ENCODE data around the gene CLDN9.

CLDN9 gene

DNA sequence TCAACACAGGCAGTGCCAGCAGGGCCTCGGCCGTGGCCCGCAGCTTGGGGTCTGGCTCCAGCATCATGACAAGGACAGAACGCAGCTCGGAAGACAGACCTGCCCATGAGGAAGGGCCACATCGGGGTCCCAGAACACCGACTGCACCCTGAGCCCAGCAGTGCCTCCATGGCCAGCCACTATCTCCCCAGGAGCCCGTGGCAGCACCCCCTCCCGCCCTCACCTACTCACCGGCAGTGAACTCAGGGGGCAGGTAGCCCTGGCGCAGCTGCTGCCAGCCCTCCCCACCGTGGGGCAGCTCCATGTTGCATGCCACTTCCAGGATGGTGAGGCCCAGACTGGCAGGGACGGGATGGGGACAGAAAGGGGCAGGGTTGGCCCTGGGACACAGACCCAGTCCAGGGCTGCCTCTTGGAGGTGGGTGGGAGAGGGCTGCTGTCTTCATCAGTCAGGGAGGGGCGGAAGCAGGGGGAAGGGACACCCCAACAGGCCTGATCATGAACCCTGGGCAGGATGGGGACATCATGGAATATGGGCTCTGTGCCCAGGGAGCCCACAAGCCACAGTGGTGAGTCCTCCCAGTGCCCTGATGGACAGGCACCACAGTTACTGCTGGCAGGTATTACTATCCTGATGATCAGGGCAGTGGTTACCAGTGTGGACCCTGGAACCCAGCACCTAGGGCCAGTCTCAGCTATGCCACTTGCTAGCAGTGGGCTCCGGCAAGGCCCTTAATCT, 38.2 kb upstream of the CLDN9 start:
- no peak for DNase-seq (ENCODE audit: low read depth)

DNA sequence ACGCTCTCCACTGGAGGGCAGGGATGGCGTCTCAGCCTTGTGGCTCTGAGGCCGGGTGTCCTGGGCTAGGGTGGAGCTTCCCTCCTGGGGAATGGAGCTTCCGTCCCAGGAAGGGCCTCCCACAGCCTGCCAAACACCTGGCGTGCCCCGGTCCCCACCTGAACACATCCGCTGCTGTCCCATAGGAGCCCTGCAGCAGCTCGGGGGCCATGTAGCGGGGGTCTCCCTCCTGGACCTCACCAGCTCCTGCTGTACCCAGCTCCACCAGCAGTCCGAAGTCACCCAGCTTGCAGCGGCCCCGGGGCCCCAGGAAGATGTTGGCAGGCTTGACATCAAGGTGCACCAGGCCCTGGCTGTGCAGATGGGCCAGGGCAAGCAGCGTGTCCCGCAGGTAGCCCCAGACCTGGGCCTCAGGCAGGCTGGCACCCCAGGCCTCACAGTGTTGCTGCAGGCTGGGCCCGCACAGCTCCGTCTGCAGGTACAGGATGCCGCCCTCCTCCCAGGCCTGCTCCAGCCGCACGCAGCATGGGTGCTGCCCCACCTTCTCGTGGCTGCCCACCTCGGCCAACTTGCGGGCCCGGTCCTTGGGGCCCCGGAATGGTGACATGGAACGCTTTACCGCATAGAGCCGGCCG, 37.4 kb upstream of the CLDN9 start:
- no peak for DNase-seq (ENCODE audit: low read depth)

DNA sequence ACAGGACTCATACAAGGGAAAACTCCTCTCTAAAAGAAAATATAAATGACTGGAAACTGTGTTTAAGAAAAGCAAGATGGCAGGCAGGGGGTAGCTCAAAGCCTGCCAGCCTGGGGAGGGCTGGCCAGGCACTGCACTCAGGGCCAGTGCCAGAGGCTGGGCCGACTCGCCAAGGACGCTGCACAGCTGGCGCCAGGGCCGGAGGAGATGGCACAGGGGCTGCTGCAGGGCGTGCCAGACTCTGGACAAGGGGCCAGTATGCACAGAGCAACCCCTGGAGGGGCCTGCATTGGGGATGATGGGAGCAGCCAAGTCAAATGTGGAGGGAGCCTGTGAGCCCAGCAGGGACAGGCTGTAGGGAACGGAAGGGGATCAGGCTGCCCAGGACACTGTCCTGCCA, 36.5 kb upstream of the CLDN9 start:
- DNase-seq (ENCODE audit: low read depth): no peak

DNA sequence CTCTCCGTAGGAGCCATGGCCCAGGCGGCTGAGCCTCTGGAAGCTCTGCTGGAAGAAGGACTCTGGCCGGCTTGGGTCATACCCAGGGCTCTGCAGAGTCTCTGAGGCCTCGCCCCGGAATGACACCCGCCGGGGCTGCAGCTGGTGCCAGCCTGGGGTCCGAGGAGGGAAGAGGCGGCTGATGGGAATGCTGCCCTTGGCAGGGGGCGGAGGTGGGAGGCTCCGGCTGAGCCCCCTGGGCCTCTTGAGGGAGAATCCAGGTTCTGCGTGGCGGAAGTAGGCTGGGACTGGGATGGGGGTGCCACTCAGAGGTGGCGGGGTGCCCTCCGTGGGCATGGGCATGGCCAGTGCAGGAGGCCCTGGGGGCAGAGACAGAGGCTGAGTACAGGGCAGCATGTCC, 36.0 kb upstream of the CLDN9 start:
- DNase-seq (ENCODE audit: low read depth): no peak

DNA sequence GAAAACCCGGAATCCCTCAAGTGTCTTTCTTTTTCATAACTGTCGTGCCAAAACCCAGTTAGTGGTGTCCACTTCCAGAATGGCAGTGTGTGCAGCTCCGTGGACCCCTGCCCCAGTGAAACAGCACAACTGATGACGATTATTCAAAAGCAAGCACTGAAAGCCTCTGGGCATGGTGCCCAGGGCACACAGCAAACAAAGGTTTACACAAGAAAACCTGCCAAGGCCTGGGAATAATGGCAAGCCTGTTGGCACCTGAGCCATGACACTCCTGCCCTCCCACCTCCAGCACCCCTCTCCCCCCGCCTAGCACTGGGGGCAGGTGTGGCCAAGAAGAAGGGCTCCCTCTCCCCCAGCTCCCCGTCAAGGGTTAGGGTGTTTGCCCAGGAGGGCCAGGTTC, 35.3 kb upstream of the CLDN9 start:
- DNase-seq (ENCODE audit: low read depth): no peak

DNA sequence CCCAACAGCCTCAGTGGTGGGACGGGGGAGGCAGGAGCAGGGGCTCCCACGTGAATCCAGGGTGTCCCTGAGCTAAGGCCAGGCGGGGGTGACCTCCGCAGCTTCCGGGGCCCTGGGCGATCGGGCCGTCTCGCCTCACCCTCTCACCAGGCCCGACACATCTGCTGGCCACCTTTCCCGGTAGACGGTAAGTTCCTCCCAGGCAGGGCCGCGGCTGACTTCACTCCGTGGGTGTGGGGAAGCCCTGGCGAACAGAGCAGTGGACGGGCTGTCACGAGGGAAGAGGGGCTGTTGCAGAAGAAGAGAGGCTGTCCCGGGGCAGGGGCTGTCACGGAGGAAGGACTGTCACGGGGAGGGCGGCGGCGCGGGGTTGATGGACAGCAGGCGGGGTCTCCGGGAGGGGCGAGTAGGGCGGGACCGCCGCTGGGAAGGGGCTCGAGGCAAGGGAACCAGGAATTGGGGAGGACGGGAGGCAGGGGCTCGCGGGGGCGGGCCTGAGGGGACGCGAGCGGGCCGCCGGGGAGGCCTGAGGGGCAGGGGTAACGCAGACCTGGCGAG, 33.0 kb upstream of the CLDN9 start:
- peak; percentile 47 for DNase-seq (ENCODE audit: low read depth)

DNA sequence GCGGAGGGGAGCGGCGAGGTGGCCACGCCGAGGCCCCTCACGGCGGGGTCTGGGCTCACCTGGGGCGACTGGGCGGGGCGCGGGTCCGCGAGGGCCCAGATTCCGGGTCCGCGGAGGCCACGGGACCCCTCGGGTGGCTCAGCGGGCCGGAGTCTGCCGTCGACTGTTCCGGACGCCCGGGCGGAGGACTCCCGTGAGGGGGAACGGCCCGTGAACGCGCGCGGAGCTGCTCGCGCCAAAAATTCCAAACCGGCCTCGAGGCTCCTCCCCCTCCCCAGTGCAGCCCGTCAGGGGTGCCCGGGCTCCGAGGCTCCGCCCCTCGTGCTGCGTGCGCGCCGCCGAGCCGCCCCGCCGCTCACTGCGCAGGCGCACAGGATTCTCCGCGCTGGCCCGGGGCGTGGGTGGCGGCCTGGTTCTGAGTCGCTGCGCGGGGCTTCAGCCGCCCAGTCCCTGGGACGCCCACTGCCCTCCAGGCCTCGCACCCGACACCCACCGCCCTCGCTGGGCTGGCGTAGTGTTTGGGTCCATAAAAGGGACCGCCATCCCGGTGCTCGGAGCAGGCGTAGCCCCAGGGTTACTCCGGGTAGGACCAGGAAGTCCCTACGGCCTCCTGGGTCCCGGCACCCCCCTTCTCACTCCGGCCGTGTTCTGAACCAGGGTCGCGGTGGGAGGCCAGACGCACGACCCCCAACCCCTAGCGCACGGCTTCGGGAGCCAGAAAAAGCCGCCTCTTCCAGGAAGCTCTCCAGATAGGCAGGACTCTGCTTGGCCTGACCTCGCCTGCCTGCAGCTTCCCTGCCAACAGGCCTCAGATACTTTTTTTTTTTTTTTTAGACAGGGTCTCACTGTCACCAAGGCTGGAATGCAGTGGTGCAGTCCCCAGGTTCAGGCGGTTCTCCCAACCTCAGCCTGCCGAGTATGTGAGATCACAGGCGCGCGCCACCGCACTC, 32.2 kb upstream of the CLDN9 start, which contains the start of gene PKMYT1:
TSS of gene PKMYT1 (minus strand) at position 220 of the 950 bp plus-strand sequence. CDS start 789 bp downstream, outside the sequence.
- peak; percentile 88 for DNase-seq (ENCODE audit: low read depth)

DNA sequence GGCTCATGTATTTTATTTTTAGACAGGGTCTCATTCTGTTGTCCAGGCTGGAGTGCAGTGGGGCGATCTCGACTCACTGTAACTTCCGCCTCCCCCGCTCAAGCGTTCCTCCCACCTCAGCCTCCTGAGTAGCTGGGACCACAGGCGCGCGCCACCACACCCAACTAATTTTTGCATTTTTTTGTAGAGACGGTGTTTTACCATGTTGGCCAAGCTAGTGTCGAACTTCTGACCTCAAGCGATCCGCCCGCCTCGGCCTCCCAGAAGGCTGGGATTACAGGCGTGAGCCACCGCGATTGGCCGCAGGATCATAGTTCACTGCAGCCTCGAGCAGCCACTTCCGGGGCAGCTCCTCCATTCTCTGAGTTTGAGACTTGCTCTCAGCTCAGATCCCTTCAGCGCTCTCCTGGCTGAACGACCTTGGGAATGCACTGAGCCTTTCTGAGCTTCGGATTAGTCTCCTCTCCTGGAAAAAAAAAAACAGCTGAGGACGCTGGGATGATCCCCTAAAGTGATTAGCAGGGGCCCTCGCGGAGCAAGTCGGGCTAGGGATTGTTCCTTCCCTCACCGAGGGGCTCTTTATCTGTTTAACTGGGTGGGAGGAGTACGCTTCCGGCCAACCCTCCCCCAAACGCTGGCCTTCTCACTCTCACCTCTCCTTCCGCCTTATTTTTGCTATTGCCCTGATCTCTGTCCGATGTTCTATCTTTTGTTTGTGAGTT, 31.4 kb upstream of the CLDN9 start:
- no peak for DNase-seq (ENCODE audit: low read depth)

DNA sequence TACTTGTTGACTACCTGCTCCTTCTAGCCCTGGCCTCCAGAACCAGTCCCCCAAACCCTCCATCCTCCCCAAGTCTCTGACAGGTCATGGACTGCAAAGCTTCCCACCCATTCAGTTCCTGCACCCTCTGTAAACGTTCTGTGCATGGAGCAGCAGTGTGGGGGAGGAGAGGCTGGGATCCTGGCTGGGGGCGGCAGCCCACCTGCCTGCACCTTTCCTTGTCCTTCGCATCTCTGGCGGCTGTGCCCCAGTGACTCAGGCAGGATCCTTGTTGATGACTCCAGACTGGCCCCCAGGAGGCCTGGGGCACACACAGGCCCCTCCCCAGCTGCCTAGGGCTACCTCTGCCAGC, 30.8 kb upstream of the CLDN9 start:
- DNase-seq (ENCODE audit: low read depth): no peak

DNA sequence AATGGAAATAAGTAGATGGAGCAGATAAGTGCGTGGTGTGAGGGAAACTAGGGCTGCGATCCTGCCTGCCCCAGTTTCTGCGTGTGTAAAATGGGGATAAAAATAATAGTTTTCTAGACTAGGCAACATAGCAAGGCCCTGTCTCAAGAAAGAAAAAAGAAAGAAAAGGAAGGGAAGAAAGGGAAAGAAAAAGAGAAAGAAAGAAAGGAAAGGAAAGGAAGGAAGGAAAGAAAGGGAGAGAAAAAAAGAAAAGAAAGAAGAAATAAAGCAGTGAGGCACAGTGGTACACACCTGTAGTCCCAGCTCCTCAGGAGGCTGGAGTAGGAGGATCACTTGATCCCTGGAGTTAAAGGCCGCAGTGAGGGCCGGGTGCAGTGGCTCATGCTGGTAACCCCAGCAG, 30.3 kb upstream of the CLDN9 start:
- DNase-seq (ENCODE audit: low read depth): no peak

DNA sequence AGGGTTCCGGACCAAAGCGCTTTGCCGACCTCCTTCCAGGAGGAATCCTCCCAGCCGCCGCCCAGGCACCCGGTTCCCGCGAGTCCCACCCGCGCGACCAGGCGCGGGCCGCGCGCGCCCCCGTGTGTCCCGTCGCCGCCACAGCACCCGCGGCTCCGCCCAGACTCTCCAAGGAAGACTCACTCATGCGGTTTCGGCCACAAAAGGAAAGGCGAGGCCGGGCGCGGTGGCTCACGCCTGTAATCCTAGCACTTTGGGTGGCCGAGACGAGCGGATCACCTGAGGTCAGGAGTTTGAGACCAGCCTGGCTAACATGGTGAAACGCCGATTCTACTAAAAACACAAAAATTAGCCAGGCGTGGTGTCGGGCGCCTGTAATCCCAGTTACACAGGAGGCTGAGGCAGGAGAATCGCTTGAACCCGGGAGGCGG, 29.0 kb upstream of the CLDN9 start:
- DNase-seq (ENCODE audit: low read depth): peak; percentile 87

DNA sequence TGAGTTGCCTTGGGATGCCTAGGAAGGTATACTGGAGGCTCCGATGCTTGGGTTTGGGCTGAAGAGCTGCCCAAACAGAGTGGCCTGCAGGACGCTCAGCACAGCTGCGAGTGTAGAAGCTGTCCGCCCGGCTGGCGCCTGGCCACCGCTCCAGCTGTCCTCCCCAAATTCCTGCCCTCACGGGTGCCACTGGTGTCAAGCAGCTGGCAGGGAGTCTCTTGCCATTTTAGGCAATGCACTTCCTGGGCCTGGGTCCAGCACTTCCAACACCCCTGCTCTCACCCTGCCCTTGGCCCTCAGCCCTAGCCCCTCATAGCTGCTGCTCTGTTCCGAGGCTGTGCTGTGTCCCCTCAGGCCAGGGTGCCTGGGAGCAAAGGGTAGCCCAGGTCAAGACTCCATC, 27.3 kb upstream of the CLDN9 start:
- no peak for DNase-seq (ENCODE audit: low read depth)

DNA sequence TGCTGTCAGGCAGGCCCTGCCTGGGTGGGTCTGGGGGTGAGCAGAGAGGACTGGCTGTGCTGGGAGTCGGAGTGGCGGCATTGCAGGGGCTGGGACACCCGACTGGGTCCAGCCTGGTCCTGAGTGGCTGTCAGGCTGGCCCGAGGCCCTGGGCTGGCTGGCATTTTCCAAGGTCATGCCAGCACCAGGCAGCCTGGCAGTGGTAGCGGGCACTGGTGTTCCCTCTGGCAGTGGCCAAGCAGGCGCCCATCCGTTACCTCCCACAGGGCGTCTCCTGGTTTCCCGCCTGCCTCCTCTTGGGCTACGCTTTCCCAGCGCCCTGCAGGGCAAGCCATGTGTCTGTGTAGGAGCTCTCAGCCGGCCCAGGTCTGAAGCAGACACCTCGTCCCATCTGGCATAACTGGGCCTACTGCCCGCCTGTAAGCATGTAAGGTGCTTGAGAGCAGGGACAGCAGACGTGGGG, 26.8 kb upstream of the CLDN9 start:
- DNase-seq (ENCODE audit: low read depth): no peak

DNA sequence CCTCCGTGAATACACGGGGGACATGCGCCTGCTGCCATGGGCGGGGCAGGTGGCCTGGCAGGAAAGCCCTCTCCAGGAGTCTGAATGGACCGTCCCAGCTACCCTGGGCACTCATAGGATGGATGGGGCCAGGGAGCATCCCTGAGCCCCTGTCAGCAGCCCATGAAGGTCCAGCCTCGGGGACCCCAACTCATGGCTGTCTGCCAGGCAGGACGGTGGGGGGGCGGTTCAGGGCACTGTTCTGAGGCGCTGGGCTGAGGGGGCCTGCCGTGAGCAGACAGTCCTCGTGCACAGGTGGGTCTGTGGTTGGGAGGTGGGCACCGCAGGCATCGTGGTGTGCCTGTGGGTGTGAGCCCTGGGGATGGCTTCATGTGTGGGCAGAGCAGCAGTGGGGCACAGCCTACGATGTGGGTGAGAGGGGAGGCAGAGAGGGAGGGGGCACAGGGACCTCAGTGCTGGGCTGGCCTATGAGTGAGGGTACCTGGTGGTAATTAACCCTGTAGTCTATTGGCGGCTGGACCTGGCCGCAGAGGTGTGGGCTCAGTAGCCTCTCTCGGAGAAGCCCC, 26.0 kb upstream of the CLDN9 start:
- DNase-seq (ENCODE audit: low read depth): no peak

DNA sequence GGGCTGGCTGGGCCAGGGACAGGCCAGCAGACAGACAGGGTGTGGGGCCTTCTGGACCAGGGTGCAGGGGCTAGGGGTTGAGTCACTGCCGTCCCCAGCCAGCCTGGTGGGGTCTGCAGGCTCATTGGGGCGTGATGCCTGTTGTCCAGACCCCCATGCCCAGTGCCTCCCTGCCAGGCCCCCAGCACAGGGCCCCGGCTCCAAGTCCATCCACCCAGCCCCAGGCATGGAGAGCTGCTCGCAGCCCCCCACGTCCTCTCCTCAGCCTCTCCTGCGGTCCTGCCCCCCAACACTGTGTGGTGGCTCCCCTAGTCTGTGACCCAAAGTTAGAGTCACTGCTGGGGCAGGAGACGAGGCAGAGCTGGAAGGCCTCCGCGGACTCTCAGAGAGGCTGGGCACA, 25.4 kb upstream of the CLDN9 start:
- DNase-seq (ENCODE audit: low read depth): no peak

DNA sequence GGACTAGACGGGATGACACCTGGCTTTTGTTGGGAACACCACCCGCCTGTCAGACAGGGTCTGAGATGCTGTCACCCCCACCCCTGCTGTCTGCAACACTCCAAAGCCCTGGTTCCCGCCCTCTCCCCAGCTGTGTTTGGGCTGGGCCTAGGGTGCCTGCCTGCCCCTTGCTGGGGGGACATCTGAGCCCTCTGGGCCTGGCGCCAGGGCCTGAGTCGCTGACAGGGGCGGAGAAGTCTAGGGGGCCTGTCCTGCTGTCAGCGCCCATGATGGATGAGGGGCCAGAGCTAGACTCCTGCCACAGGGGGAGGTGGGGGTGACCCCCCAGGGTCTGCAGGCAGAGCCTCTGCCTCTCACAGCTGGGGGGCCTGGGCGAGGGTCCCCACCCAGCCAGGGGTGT, 24.9 kb upstream of the CLDN9 start:
- DNase-seq (ENCODE audit: low read depth): no peak

DNA sequence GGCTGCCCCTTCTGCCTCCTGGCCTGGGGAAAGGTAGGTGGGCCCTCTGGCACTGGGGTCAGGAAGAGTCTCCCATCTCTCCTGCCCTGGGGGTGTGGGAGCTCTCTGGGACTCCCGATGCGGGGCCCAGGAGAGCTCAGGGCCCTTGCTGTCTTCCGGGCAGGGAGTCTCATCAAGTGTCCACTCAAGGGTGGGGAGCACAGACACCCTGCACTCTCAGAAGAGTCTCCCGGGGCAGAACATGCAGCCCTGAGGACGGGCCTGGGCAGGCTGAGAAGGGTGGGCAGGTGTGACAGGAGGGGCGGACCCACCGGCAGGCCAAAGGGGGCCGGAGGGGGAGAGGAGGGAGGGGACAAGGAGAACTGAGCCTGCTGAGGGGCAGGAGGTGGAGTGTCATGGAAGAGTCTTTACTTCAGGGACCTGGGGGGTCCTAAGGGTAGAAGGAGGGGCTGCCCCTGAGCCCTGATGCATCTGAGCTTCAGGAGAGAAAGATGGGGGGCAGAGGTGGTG, 24.1 kb upstream of the CLDN9 start:
- no peak for DNase-seq (ENCODE audit: low read depth)

DNA sequence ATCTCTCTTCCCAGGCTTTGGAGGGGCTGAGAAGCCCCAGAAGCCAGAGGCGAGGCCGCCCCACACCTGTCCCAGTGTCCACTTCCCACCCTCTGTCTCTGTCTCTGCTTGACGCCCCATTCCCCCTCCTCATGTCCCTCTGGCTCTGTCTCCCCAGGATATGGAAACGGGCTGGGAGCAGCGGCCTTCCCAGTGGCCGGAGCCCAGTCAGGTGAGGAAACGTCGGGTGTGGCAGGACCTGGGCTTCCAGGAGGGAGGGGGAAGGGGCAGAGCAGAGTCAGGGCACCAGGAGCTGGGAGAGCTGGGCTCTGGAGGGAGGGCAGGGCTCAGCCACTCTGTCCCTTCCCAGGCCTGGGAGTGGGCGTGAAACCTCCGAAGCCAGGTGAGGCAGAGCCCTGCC, 21.8 kb upstream of the CLDN9 start:
- no peak for DNase-seq (ENCODE audit: low read depth)

DNA sequence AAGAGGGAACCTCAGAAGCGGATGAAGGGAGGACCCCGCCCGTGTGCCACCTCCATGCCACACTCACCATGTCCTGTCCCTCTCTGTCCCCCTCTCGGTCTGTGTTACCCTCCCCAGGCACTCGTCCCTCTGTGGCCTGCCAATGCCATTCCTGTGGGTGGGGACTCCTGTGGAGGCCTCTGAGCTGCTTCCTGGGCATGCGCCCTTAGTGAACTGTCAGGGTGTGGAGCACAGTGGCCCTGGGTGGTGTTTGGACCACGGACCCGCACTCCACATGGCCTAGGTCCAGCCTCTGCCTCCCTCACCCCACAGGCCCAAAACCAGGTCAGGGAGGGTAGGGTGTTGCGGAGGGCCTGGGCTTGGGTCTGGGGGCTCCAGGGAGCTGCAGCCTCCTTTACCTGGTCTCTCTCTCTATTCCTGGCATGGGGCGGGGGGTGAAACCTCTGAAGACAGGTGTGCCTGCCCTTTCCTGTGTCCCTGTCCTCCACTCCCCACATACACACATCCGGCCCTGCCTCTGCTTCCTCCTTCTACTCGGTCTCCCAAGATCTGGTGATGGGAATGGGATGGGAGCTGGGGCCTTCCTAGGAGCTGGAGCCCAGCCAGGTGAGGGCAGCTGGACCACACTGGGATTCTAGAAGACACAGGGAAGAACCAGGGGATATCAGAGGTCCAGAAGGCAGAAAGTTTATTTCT, 21.0 kb upstream of the CLDN9 start:
- no peak for DNase-seq (ENCODE audit: low read depth)

DNA sequence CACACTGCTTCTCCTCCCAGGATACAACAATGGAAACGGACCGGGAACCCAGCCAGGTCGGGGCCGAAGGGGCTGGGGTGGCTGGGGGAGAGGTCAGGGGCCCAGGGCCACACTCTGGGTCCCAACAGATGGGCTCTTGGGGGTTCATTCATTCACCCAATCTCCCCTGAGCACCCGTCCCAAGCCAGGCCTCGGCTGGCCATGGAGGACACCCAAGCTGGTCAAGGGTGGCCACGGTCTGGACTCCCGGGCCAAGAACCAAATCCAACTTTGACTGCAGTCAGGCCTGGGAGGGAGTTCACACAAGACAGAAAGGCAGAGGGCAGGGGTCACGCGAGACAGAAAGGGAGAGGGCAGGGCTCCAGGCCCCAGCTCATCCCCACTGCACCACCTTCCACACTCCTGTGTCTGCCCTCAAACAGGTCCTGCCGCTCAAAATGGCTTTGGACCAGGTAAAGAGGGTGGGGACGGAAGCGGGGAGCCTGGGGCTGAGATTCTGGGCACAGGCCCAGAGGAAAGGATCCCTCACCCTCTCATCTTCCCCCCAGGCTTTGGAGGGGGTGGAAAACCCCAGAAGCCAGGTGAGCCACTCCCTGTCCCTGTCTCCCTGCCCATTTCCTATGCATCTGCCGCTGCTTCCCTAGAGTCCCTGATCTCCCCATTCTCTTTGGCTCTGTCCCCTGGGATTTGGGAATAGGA, 20.2 kb upstream of the CLDN9 start:
- DNase-seq (ENCODE audit: low read depth): no peak

All from ELR (cell line).